AG10803 (cell line): ENCODE data around the gene FNDC3B.
A peak's percentile ranks its signal among the peaks of the same experiment; 100 is the strongest.

Experiments used
- DNase-seq: peaks from one replicate; pipeline ENCODE4 v3.0.0; 2010; ENCODE audit warnings: low read depth
- H3K4me3 ChIP-seq: 2 replicates; pipeline ENCODE4 v1.5.1; 2011; ENCODE audit warnings: mild to moderate bottlenecking, low read length, control low read depth
- TF ChIP-seq, protein P1 (sequence below): conservative IDR thresholded peaks from 2 replicates; pipeline ENCODE4 v1.5.1; 2011; ENCODE audit warnings: mild to moderate bottlenecking, low read length, control low read depth, inconsistent platforms

The FNDC3B gene

DNA sequence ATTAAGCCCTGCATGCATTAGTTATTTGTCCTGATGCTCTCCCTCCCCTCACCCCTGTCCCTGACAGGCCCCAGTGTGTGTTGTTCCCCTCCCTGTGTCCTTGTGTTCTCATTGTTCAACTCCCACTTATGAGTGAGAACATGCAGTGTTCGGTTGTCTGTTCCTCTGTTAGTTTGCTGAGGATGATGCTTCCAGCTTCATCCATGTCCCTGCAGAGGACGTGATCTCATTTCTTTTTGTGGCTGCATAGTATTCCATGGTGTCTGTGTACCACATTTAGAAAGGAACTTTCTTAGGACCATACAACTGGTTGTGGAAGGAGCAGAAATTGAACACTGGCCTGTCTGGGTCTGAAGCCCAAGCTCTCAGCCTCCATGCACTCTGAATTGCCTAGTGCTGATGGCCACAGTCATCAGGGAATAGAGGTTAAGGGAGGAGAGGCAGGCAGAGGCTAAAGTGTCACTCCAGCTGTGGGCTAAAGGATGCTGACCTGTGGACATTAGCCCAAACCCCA lies 138.5 kb downstream of the FNDC3B start:
- DNase-seq = no peak
- H3K4me3 ChIP-seq = no peak overlapping the region

DNA sequence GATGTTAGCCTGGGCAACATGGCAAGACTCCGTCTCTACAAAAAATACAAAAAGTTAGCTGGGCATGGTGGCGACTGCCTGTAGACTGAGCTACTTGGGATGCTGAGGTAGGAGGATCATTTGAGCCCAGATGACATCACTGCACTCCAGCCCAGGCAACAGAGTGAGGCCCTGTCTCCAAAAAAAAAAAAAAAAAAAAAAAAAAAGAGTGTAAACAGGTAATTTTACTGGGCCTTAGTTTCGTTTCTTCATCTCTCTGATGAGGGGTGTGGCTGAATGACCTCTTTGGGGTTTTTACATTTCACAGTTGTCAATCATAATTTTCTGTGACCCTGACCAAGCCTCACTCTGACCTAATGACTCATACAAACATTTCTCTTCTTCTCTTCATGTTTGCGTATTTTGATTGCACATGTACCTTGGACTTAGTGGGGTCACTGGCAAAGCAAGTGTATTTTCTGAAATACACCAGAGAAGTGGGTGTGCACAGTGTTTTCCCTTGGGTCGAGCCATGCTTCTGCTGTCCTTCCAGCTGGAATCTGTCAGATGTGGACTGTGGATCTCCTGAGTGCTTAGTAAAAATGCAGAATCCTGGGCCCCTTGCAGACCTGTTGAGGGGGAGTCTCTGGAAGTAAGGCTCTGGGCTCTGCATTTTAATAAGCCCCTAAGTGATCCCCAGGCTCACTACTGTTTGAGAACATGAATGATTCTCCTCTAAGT lies 140.5 kb downstream of the FNDC3B start:
- DNase-seq = no peak
- TF ChIP-seq, protein P1, sequence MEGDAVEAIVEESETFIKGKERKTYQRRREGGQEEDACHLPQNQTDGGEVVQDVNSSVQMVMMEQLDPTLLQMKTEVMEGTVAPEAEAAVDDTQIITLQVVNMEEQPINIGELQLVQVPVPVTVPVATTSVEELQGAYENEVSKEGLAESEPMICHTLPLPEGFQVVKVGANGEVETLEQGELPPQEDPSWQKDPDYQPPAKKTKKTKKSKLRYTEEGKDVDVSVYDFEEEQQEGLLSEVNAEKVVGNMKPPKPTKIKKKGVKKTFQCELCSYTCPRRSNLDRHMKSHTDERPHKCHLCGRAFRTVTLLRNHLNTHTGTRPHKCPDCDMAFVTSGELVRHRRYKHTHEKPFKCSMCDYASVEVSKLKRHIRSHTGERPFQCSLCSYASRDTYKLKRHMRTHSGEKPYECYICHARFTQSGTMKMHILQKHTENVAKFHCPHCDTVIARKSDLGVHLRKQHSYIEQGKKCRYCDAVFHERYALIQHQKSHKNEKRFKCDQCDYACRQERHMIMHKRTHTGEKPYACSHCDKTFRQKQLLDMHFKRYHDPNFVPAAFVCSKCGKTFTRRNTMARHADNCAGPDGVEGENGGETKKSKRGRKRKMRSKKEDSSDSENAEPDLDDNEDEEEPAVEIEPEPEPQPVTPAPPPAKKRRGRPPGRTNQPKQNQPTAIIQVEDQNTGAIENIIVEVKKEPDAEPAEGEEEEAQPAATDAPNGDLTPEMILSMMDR = no peak
- no peak overlapping the region for H3K4me3 ChIP-seq

More for the DNA sequence above, 138.5 kb downstream of the FNDC3B start:
- TF ChIP-seq, protein P1 = no peak

DNA sequence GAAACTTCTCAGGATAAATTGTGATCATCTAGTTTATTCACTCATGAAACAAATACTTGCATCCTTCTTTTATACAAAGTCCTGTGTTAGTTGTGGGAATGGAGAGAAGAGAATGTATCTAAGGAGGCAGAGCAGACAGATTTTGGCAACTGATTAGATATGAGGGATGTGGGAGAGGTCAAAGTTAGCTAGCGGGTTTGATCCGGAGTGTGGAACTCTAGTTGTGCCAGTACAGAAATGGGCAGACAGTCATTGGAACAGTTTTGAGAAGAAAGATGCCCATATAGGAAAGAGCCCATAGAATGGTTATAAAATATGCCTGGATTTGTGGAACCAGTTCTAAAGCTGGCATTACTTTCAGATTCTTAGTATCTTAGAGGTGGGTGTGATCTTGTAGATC lies 141.1 kb downstream of the FNDC3B start:
- no peak for DNase-seq
- TF ChIP-seq, protein P1 = no peak
- H3K4me3 ChIP-seq = no peak overlapping the region

DNA sequence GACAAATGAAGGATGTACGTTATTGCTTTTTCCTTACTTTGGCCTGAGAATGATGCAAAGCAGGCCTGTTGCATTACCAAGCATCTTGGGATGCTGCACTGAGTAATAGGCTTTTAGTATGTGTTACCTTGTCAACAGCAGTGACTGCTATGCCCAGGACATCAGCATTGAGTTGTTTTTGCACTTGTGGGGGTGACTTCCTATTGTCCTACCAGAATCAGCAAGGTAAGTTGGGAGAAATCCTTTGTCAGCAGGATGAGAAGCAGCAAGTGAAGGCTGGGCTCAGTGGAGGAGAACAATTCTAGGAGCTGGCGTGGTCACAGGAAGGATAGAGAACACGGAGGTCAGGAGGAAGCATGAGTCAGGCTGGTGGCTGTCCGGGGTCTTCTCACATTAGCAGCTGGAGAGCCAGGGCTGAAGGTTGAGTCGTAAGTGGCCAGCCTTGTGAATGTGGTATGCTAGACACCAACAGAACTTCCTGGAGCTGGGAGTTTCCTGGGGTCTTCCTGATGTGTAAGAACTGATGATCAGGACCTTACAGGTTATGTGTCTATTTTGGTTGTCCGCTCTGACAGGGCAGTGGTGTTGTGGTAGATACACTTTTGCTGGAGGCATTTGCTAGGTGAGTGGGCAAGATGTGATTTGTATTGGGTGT lies 142.7 kb downstream of the FNDC3B start:
- TF ChIP-seq, protein P1 = no peak
- DNase-seq = peak; percentile 34
- H3K4me3 ChIP-seq = no peak overlapping the region

DNA sequence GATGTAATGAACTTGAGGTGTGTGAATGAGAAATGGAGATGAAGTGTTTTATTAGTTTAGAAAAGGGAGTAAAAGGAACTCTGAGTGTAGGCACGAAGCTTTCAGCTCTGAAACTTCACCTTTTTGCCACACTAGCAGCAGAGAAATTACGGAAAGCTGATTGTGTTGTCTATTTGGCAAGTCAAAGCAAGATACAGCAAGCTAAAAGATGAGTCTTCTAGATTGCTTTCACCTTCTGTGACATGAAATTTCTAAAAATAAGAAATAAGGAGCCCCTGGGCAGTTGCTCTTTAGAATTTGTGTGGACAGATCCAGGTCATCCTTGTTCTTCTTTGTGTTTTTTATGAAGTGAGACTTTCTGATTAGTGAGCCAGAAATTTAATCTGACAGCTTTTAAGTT lies 143.4 kb downstream of the FNDC3B start:
- no peak overlapping the region for H3K4me3 ChIP-seq
- DNase-seq = no peak
- TF ChIP-seq, protein P1 = no peak

DNA sequence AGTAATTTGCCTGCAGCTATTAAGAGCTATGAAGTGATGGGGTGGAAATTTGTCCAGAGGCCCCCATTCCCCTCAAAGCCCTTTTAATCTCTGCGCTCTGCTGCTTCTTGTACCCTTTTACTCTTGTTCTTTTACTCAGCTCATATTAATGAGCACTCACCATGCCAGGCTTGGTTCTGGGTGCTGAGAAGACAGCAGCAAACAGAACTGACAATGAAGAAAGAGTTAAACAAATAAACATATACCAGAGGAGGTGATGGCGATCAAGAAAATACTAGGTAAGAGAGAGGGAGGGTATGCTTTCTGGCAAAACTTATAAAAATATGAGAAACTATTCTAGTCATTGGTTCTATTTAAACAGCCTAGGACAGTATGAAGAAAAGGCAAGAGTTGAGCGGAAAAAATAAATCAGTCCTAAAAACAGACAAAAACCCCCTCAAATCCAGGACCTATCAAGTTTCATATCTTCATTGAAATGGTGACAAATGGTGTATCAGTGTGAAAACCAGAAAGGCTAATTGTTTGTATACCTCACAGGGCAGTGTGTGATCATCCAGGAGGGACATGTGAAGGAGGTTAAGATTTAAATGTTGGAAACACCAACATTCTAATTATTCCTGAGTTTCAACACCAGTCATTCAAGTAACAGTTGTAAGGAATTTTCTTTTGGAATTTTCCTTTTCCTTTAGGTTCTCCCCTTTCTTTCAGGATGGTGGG lies 144.9 kb downstream of the FNDC3B start:
- no peak overlapping the region for H3K4me3 ChIP-seq
- DNase-seq = no peak
- TF ChIP-seq, protein P1 = no peak
